Endothelial cell of umbilical vein (primary cell): ENCODE measurements around the gene SGPL1. TPM values are rescaled to one million over a fixed set of nuclear protein-coding genes. Genes with fewer than 3 reads are reported as not detected.

Source experiments
- BruUV-seq: library from RNA; stranded (reverse); fragments of 400-500 nt; replicated peaks from 2 replicates; lab custom pipeline; 2021; lab: Mats Ljungman, UMichigan
- CTCF ChIA-PET: fragments of 300-600, 350-600 bp; sonication (Branson Sonifier 250); formaldehyde crosslinking; loops from one replicate; lab custom pipeline; 2021; ENCODE audit warnings: antibody characterized with exemption, inconsistent platforms; lab: Charles Lee
- POLR2A ChIA-PET: fragments of 300-600, 350-600 bp; sonication (Branson Sonifier 250); formaldehyde crosslinking; loops from one replicate; lab custom pipeline; 2021; ENCODE audit warnings: antibody characterized with exemption, inconsistent platforms; lab: Charles Lee
- DNase-seq: peaks from one replicate; pipeline ENCODE4 v3.0.0-alpha.2; 2011; ENCODE audit warnings: low read depth, low spot score
- FAIRE-seq: peaks from 2 replicates; lab custom pipeline; 2011; peaks lifted over from hg19 to GRCh38; lab: Jason Lieb, UNC
- H2AFZ ChIP-seq: 2 replicates; pipeline ENCODE4 v1.6.0; 2012; ENCODE audit warnings: low read depth, low read length, control low read depth, inconsistent platforms
- H3K27ac ChIP-seq: 2 replicates; pipeline ENCODE4 v1.5.1; 2011; ENCODE audit warnings: low read depth, mild to moderate bottlenecking, control low read depth, low read length, moderate library complexity; ENCODE audit not compliant: insufficient read depth
- H3K27me3 ChIP-seq, 2 experiments: 2 replicates each; pipeline versions ENCODE4 v1.6.0 to v1.6.1; 2011; ENCODE audit warnings: low read length in 2 of 2, mixed read lengths in 1 of 2; ENCODE audit not compliant: control insufficient read depth in 2 of 2, insufficient read depth in 2 of 2
- H3K36me3 ChIP-seq, 2 experiments: 2 replicates in 1 of 2; 3 replicates in 1 of 2; pipeline ENCODE4 v1.5.1; 2011; ENCODE audit warnings: low read length in 2 of 2, mild to moderate bottlenecking in 1 of 2, moderate library complexity in 1 of 2; ENCODE audit not compliant: control insufficient read depth in 2 of 2, insufficient read depth in 2 of 2; ENCODE audit errors: extremely low read depth in 1 of 2
- H3K4me1 ChIP-seq: 3 replicates; pipeline ENCODE4 v1.5.1; 2011; ENCODE audit warnings: mild to moderate bottlenecking, low read length; ENCODE audit not compliant: control insufficient read depth, insufficient read depth; ENCODE audit errors: extremely low read depth
- H3K4me2 ChIP-seq: 2 replicates; pipeline ENCODE4 v1.6.1; 2011; ENCODE audit warnings: low read length, control low read depth, mixed read lengths; ENCODE audit not compliant: insufficient read depth
- H3K4me3 ChIP-seq, 3 experiments: fragments of 200-600 bp in 1 of 3; sonication (generic), shearing (Covaris generic) in 1 of 3; replicated peaks in 1 of 3; 2 replicates each; pipeline ENCODE4 v1.5.1; 2011 to 2016; ENCODE audit warnings: control low read depth in 3 of 3, low read length in 3 of 3, mild to moderate bottlenecking in 2 of 3, inconsistent platforms in 1 of 3, low read depth in 1 of 3, moderate library complexity in 1 of 3; ENCODE audit not compliant: insufficient read depth in 1 of 3
- H3K79me2 ChIP-seq: 2 replicates; pipeline ENCODE4 v1.6.0; 2012; ENCODE audit warnings: low read length, inconsistent platforms; ENCODE audit not compliant: control insufficient read depth, insufficient read depth
- H3K9ac ChIP-seq: replicated peaks from 2 replicates; pipeline ENCODE3; 2011; ENCODE audit warnings: low read length, control low read depth; ENCODE audit not compliant: insufficient read depth; ENCODE audit errors: extremely low read depth
- H3K9me1 ChIP-seq: replicated peaks from 3 replicates; pipeline ENCODE4 v1.6.0; 2011; ENCODE audit warnings: mild to moderate bottlenecking, low read length; ENCODE audit not compliant: control insufficient read depth, insufficient read depth; ENCODE audit errors: extremely low read depth
- H3K9me3 ChIP-seq: replicated peaks from 2 replicates; pipeline ENCODE4 v1.5.1; 2012; ENCODE audit warnings: low read length, inconsistent platforms; ENCODE audit not compliant: control insufficient read depth, insufficient read depth
- H4K20me1 ChIP-seq: replicated peaks from 2 replicates; pipeline ENCODE3; 2011; ENCODE audit warnings: mild to moderate bottlenecking, low read length; ENCODE audit not compliant: control insufficient read depth, insufficient read depth; ENCODE audit errors: extremely low read depth
- CTCF ChIP-seq, 2 donors: IDR thresholded peaks; 1 replicate in 1 of 2; 2 replicates in 1 of 2; pipeline ENCODE4 v1.5.1; 2011; ENCODE audit warnings: low read length in 2 of 2, mild to moderate bottlenecking in 2 of 2, moderate library complexity in 2 of 2, control low read depth in 1 of 2, inconsistent platforms in 1 of 2, low read depth in 1 of 2; ENCODE audit not compliant: insufficient read depth in 1 of 2; ENCODE audit errors: extremely low read depth in 1 of 2
- EZH2 ChIP-seq: IDR thresholded peaks from 2 replicates; pipeline ENCODE4 v1.6.1; 2012; ENCODE audit warnings: borderline replicate concordance, low read depth, mild to moderate bottlenecking, moderate library complexity, low read length, inconsistent platforms; ENCODE audit not compliant: severe bottlenecking
- FOS ChIP-seq: IDR thresholded peaks from 2 replicates; pipeline ENCODE4 v1.6.1; 2011; ENCODE audit warnings: mild to moderate bottlenecking, low read length, moderate library complexity, borderline replicate concordance; ENCODE audit not compliant: insufficient read depth
- GATA2 ChIP-seq: IDR thresholded peaks from 2 replicates; pipeline ENCODE4 v1.7.0; 2011; ENCODE audit warnings: low read depth, mild to moderate bottlenecking, moderate library complexity, mixed read lengths, low read length; ENCODE audit not compliant: insufficient read length, insufficient read depth
- JUN ChIP-seq: IDR thresholded peaks from 2 replicates; pipeline ENCODE4 v1.6.1; 2011; ENCODE audit warnings: borderline replicate concordance, low read depth; ENCODE audit not compliant: insufficient read length, insufficient read depth
- MAX ChIP-seq: IDR thresholded peaks from 2 replicates; pipeline ENCODE4 v1.6.1; 2011; ENCODE audit not compliant: insufficient read depth, insufficient read length
- MYC ChIP-seq: IDR thresholded peaks from one replicate; pipeline ENCODE4 v1.6.1; 2011; ENCODE audit warnings: mild to moderate bottlenecking, low read depth, low read length
- POLR2A ChIP-seq: IDR thresholded peaks from 2 replicates; pipeline ENCODE4 v1.6.1; 2012; ENCODE audit warnings: low read depth, mild to moderate bottlenecking, control low read depth, low read length
- POLR2AphosphoS5 ChIP-seq: IDR thresholded peaks from 2 replicates; pipeline ENCODE4 v1.6.1; 2012; ENCODE audit warnings: low read depth, mild to moderate bottlenecking, control low read depth, low read length, moderate library complexity; ENCODE audit not compliant: insufficient read depth
- dilution Hi-C: fragments of 300-500 bp; cut with MboI; formaldehyde crosslinking; loops from one replicate; pipeline ENCODE4 v1.15.0; 2019; ENCODE audit warnings: low sequenced_read_pairs; ENCODE audit not compliant: extremely low pct_ligation_motif_present
- intact Hi-C: fragments of 100-400 bp; cut with micrococcal nuclease; formaldehyde crosslinking; loops from one replicate; pipeline ENCODE4 v1.10.0; 2022
- polyA plus RNA-seq, 4 experiments: library from polyadenylated mRNA; depleted of rRNA in 3 of 4; stranded (reverse) in 3 of 4; unstranded in 1 of 4; fragments of >200 nt; gene quantifications; 2 replicates each; pipeline versions ENCODE4 v1.2.1 to v1.2.3, GENCODE V29; 2011 to 2012; ENCODE audit warnings: missing spikeins in 1 of 4
- total RNA-seq: library from RNA; stranded (reverse); gene quantifications from 2 replicates; pipeline ENCODE4 v1.2.3, GENCODE V29; 2021

SGPL1 gene
- total and polyA plus RNA-seq, 2 donors (not counting 3 experiments of a cell fraction or from before 2014, with no cell fraction given), result 11.4 to 25.2 TPM

- Histone ChIP-seq H3K36me3 (no peaks in the 10 kb centered on the region), H3K9me1 (no peaks in the 10 kb centered on the region), H3K27ac (no peak overlapping the region), H3K9ac (no peak overlapping the region), H3K4me2 (no peak overlapping the region), H3K9me3 (no peaks in the 10 kb centered on the region), H3K79me2 (no peaks in the 10 kb centered on the region), H2AFZ (no peak overlapping the region), H3K27me3 (peaks cover 14 to 28% of the 10 kb centered on the region in 2 experiments), H3K4me3 (no peak overlapping the region), H3K4me1 (no peaks in the 10 kb centered on the region), H4K20me1 (no peaks in the 10 kb centered on the region)
- no TSS peak for BruUV-seq
- no peak for DNase-seq
- no peak for TF ChIP-seq MAX
- no peak for TF ChIP-seq FOS
- TF ChIP-seq JUN, result no peak
- no peak for TF ChIP-seq POLR2A
- no peak for TF ChIP-seq POLR2AphosphoS5
- no peak for TF ChIP-seq MYC
- TF ChIP-seq CTCF (IDR thresholded peaks at IDR 0.05; ENCODE audit: extremely low read depth in 1 of 2, insufficient read depth in 1 of 2, low read depth in 1 of 2, low read length in 2 of 2), result no peak
- TF ChIP-seq GATA2, result no peak
- TF ChIP-seq EZH2, result no peak
- ChIA-PET CTCF (interaction anchor here (1.0 kb wide), 1 partner anchor 96 kb away, joined by 3 read pairs; no protein-coding TSS in a partner anchor), POLR2A (no interaction called here)
- no peak for FAIRE-seq
- dilution Hi-C loops, result no loop called here
- intact Hi-C loops, result no loop called here
These were observed 8.9 kb upstream of the SGPL1 start for GRCh38 chr10:70806841-70807240.
